CD14-positive monocyte (primary cell): ENCODE measurements around the gene OSBPL9. TPM values are rescaled to one million over a fixed set of nuclear protein-coding genes. Genes with fewer than 3 reads are reported as not detected.
A peak's percentile ranks its signal among the peaks of the same experiment; 100 is the strongest.

ENCODE experiments used
- DNase-seq, 3 donors: peaks; one replicate each; pipeline ENCODE4 v3.0.0-alpha.2; 2011 to 2022
- H2AFZ ChIP-seq: 2 replicates; pipeline ENCODE4 v1.6.0; 2012; ENCODE audit warnings: mild to moderate bottlenecking, low read depth, low read length, inconsistent platforms; ENCODE audit not compliant: insufficient read depth, poor library complexity, severe bottlenecking
- H3K27ac ChIP-seq, 2 donors: 1 replicate in 1 of 2; 2 replicates in 1 of 2; pipeline ENCODE4 v1.5.1; 2012 to 2013; ENCODE audit warnings: low read length in 2 of 2, control low read depth in 1 of 2, inconsistent platforms in 1 of 2, low read depth in 1 of 2, mild to moderate bottlenecking in 1 of 2
- H3K27me3 ChIP-seq, 2 donors: one replicate each; pipeline versions ENCODE4 v1.6.0 to v1.6.1; 2011 to 2013; ENCODE audit warnings: low read length in 2 of 2; ENCODE audit not compliant: control insufficient read depth in 2 of 2, insufficient read depth in 2 of 2
- H3K36me3 ChIP-seq, 2 donors: replicated peaks in 1 of 2; 1 replicate in 1 of 2; 2 replicates in 1 of 2; pipeline versions ENCODE4 v1.5.1 to v1.6.1; 2012 to 2013; ENCODE audit warnings: low read length in 2 of 2, control low read depth in 1 of 2, inconsistent platforms in 1 of 2, mild to moderate bottlenecking in 1 of 2; ENCODE audit not compliant: insufficient read depth in 2 of 2, control insufficient read depth in 1 of 2
- H3K4me1 ChIP-seq, 2 donors: 1 replicate in 1 of 2; 2 replicates in 1 of 2; pipeline versions ENCODE4 v1.5.1 to v1.6.1; 2012 to 2013; ENCODE audit warnings: low read length in 2 of 2, control low read depth in 1 of 2, inconsistent platforms in 1 of 2, mild to moderate bottlenecking in 1 of 2, moderate library complexity in 1 of 2; ENCODE audit not compliant: insufficient read depth in 2 of 2, control insufficient read depth in 1 of 2
- H3K4me2 ChIP-seq: replicated peaks from 2 replicates; pipeline ENCODE3; 2012; ENCODE audit warnings: low read length, moderate library complexity, mild to moderate bottlenecking; ENCODE audit not compliant: poor library complexity, severe bottlenecking; ENCODE audit errors: extremely low read depth
- H3K4me3 ChIP-seq, 3 experiments: fragments of 200-600 bp in 1 of 3; sonication (generic) in 1 of 3; replicated peaks in 1 of 3; 1 replicate in 2 of 3; 2 replicates in 1 of 3; pipeline ENCODE4 v1.5.1; 2011 to 2013; ENCODE audit warnings: low read length in 3 of 3, mild to moderate bottlenecking in 3 of 3, control low read depth in 2 of 3, low read depth in 2 of 3, inconsistent platforms in 1 of 3, moderate library complexity in 1 of 3
- H3K79me2 ChIP-seq: 2 replicates; pipeline ENCODE4 v1.6.0; 2012; ENCODE audit warnings: mild to moderate bottlenecking, control low read depth, inconsistent platforms, low read length, moderate library complexity; ENCODE audit not compliant: insufficient read depth
- H3K9ac ChIP-seq: 2 replicates; pipeline ENCODE4 v1.6.0; 2017; ENCODE audit warnings: low read length, mild to moderate bottlenecking; ENCODE audit not compliant: insufficient read depth, poor library complexity, severe bottlenecking
- H3K9me3 ChIP-seq, 2 donors: replicated peaks in 1 of 2; 1 replicate in 1 of 2; 2 replicates in 1 of 2; pipeline versions ENCODE4 v1.5.1 to v1.6.1; 2012 to 2013; ENCODE audit warnings: low read length in 2 of 2, control low read depth in 1 of 2; ENCODE audit not compliant: control insufficient read depth in 1 of 2, insufficient read depth in 1 of 2
- H4K20me1 ChIP-seq: 2 replicates; pipeline ENCODE4 v1.6.0; 2012; ENCODE audit warnings: mild to moderate bottlenecking, low read length, control low read depth, moderate library complexity; ENCODE audit not compliant: insufficient read depth
- H3K27ac Mint-ChIP-seq, 7 donors: one replicate each; pipeline ENCODE4 v1.8.0; 2020; ENCODE audit warnings: mild to moderate bottlenecking in 7 of 7, mixed read lengths in 7 of 7, moderate library complexity in 6 of 7, inconsistent platforms in 2 of 7
- H3K27me3 Mint-ChIP-seq, 3 donors: one replicate each; pipeline ENCODE4 v1.8.0; 2021 to 2022; ENCODE audit warnings: low read depth in 3 of 3, mild to moderate bottlenecking in 3 of 3, mixed read lengths in 3 of 3, moderate library complexity in 3 of 3, inconsistent platforms in 1 of 3
- H3K36me3 Mint-ChIP-seq, 2 donors: one replicate each; pipeline ENCODE4 v1.8.0; 2020; ENCODE audit warnings: mixed read lengths in 2 of 2, inconsistent platforms in 1 of 2, mild to moderate bottlenecking in 1 of 2
- H3K4me1 Mint-ChIP-seq: one replicate; pipeline ENCODE4 v1.8.0; 2020; ENCODE audit warnings: mild to moderate bottlenecking, mixed read lengths
- H3K4me3 Mint-ChIP-seq, 2 donors: one replicate each; pipeline ENCODE4 v1.8.0; 2020; ENCODE audit warnings: mild to moderate bottlenecking in 2 of 2, mixed read lengths in 2 of 2, moderate library complexity in 1 of 2
- H3K9me3 Mint-ChIP-seq, 7 donors: one replicate each; pipeline ENCODE4 v1.8.0; 2020 to 2022; ENCODE audit warnings: mixed read lengths in 7 of 7, mild to moderate bottlenecking in 6 of 7, moderate library complexity in 6 of 7, inconsistent platforms in 2 of 7
- WGBS: methylation state at CpG from one replicate; pipeline ENCODE4 v1.1.5; 2013; ENCODE audit warnings: missing lambda C conversion rate; ENCODE audit not compliant: insufficient coverage; 5-methylcytosine and 5-hydroxymethylcytosine counted together
- intact Hi-C, 2 donors: fragments of 100-400 bp; cut with micrococcal nuclease; formaldehyde crosslinking; loops; one replicate each; pipeline versions ENCODE4 v1.15.0 to v1.15.1; 2023
- polyA plus RNA-seq, 3 donors: library from polyadenylated mRNA; depleted of rRNA in 1 of 3; unstranded in 2 of 3; stranded (reverse) in 1 of 3; fragments of 300-500 nt in 2 of 3; fragments of >200 nt in 1 of 3; fragmentation: Illumina TruSeq in 2 of 3; gene quantifications; 1 replicate in 2 of 3; 2 replicates in 1 of 3; pipeline ENCODE4 v1.2.3, GENCODE V29; 2012 to 2021
- TF ChIP-seq, protein P1 (sequence below): fragments of 200-600 bp; IDR thresholded peaks from one replicate; pipeline ENCODE4 v1.8.0; 2022; ENCODE audit warnings: antibody characterized with exemption, mild to moderate bottlenecking

Gene OSBPL9
- polyA plus RNA-seq, 3 donors = 22.2 to 41.4 (median 31.3) TPM

DNA sequence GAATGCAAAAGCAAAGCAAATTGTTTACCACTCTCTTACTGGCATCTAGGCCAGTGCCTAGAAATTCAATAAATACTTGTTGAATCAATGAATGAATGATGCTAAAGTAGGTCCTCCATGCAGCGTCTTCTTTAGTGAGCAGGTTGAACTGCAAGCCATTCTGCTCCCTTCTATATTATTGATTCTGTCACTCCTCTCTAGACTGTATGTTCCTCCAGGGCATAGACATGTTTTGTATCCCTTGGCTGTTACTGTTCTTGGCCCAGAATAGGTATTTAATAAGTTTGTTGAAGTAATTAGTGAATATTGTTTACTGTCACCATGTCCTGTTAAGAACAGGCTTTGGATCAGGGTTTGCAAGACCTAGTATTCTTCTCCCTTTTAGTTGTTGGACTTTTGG, 43.7 kb downstream of the OSBPL9 start:
- H3K36me3 ChIP-seq = peaks cover under 1 to 12% of the 10 kb centered on the region in 2 donors
- no peak overlapping the region for H2AFZ ChIP-seq
- H3K27me3 ChIP-seq = no peaks in the 10 kb centered on the region
- H3K79me2 ChIP-seq = no peaks in the 10 kb centered on the region
- no peak overlapping the region for H3K4me3 Mint-ChIP-seq
- 100% methylated on average over 1 of the region's 1 CpG for WGBS
- no peak overlapping the region for H3K27ac Mint-ChIP-seq
- no peaks in the 10 kb centered on the region for H3K9me3 Mint-ChIP-seq
- H3K4me1 ChIP-seq = no peaks in the 10 kb centered on the region
- H3K9me3 ChIP-seq = no peaks in the 10 kb centered on the region
- H3K4me3 ChIP-seq = no peak overlapping the region
- no peak overlapping the region for H3K4me2 ChIP-seq
- TF ChIP-seq, protein P1, sequence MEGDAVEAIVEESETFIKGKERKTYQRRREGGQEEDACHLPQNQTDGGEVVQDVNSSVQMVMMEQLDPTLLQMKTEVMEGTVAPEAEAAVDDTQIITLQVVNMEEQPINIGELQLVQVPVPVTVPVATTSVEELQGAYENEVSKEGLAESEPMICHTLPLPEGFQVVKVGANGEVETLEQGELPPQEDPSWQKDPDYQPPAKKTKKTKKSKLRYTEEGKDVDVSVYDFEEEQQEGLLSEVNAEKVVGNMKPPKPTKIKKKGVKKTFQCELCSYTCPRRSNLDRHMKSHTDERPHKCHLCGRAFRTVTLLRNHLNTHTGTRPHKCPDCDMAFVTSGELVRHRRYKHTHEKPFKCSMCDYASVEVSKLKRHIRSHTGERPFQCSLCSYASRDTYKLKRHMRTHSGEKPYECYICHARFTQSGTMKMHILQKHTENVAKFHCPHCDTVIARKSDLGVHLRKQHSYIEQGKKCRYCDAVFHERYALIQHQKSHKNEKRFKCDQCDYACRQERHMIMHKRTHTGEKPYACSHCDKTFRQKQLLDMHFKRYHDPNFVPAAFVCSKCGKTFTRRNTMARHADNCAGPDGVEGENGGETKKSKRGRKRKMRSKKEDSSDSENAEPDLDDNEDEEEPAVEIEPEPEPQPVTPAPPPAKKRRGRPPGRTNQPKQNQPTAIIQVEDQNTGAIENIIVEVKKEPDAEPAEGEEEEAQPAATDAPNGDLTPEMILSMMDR = no peak
- H4K20me1 ChIP-seq = peaks cover 46% of the 10 kb centered on the region
- intact Hi-C loops = no loop called here
- H3K4me1 Mint-ChIP-seq = peaks cover 10% of the 10 kb centered on the region
- DNase-seq = no peak
- no peak overlapping the region for H3K27ac ChIP-seq
- H3K9ac ChIP-seq = no peak overlapping the region
- peaks cover 0 to 2% (median 2%) of the 10 kb centered on the region in 3 donors for H3K27me3 Mint-ChIP-seq
- peaks cover 25 to 29% of the 10 kb centered on the region in 2 donors for H3K36me3 Mint-ChIP-seq

- H3K79me2 ChIP-seq = no peaks in the 10 kb centered on the region
- H3K27me3 ChIP-seq = no peaks in the 10 kb centered on the region
- intact Hi-C loops = no loop called here
- no peak for DNase-seq
- H3K4me3 Mint-ChIP-seq = no peak overlapping the region
- H3K9me3 Mint-ChIP-seq = no peaks in the 10 kb centered on the region
- TF ChIP-seq, protein P1 = no peak
- no peak overlapping the region for H3K4me3 ChIP-seq
- H3K27me3 Mint-ChIP-seq = peaks cover 0 to 2% (median 2%) of the 10 kb centered on the region in 3 donors
- H3K9me3 ChIP-seq = no peaks in the 10 kb centered on the region
- H3K9ac ChIP-seq = no peak overlapping the region
- WGBS = 82% methylated on average over 1 of the region's 3 CpGs
- H3K36me3 Mint-ChIP-seq = peaks cover 24 to 27% of the 10 kb centered on the region in 2 donors
- peaks cover 0 to 7% of the 10 kb centered on the region in 2 donors for H3K36me3 ChIP-seq
- peaks cover 13% of the 10 kb centered on the region for H3K4me1 Mint-ChIP-seq
- H4K20me1 ChIP-seq = peaks cover 43% of the 10 kb centered on the region
- peak overlapping the region in 1 of 7 donors; percentile 4 for H3K27ac Mint-ChIP-seq
- no peak overlapping the region for H3K27ac ChIP-seq
- H2AFZ ChIP-seq = no peak overlapping the region
- H3K4me1 ChIP-seq = peaks cover 3 to 4% of the 10 kb centered on the region in 2 donors
- H3K4me2 ChIP-seq = no peak overlapping the region
Observed at GRCh38 chr1:51661081-51661518, 44.2 kb downstream of the OSBPL9 start.
